Body of pancreas (tissue), 4 donors: ENCODE results near the gene SAMD10.

Source experiments
- CTCF ChIP-seq, 7 experiments: fragments of 450-650 bp in 4 of 7; fragments of 200-600 bp in 3 of 7; sonication (generic) in 3 of 7; IDR thresholded peaks; one replicate each; pipeline ENCODE4 v1.5.1; 2016 to 2019; ENCODE audit warnings: antibody characterized with exemption in 7 of 7
- POLR2A ChIP-seq, 3 donors: fragments of 450-650 bp; IDR thresholded peaks; one replicate each; pipeline ENCODE4 v1.6.1; 2016; ENCODE audit warnings: antibody characterized with exemption in 3 of 3, mild to moderate bottlenecking in 2 of 3

GRCh38 chr20:64023361-64024140 is 44.1 kb upstream of the SAMD10 start:
- TF ChIP-seq CTCF (IDR thresholded peaks at IDR 0.05) (no peak), POLR2A (IDR thresholded peaks at IDR 0.05) (no peak)
